ENCODE results near the gene EBLN1.

EBLN1 gene

GRCh38 chr10:22246680-22247391, 29.0 kb upstream of the EBLN1 start:
- Histone ChIP-seq H3K4me3 (ENCODE audit: low read depth in 1 of 2, low read length in 2 of 2) (no peak overlapping the region), H3K36me3 (ENCODE audit: control insufficient read depth in 1 of 2, insufficient read depth in 2 of 2, low read length in 2 of 2) (peaks cover 0 to 4% of the 10 kb centered on the region in 2 donors), H3K27me3 (ENCODE audit: low read depth, low read length) (no peaks in the 10 kb centered on the region), H3K4me1 (ENCODE audit: control insufficient read depth in 1 of 2, insufficient read depth in 2 of 2, low read length in 2 of 2) (peaks cover 0 to 5% of the 10 kb centered on the region in 2 donors), H3K9me3 (ENCODE audit: control insufficient read depth in 1 of 2, low read length in 2 of 2) (no peaks in the 10 kb centered on the region), H3K27ac (ENCODE audit: low read length) (no peak overlapping the region)

- Histone ChIP-seq H3K4me1 (ENCODE audit: control insufficient read depth in 1 of 2, insufficient read depth in 2 of 2, low read length in 2 of 2) (peaks cover 0 to 5% of the 10 kb centered on the region in 2 donors), H3K27me3 (ENCODE audit: low read depth, low read length) (no peaks in the 10 kb centered on the region), H3K27ac (ENCODE audit: low read length) (no peak overlapping the region)
These were observed 27.8 kb upstream of the EBLN1 start for GRCh38 chr10:22245567-22245966.

GRCh38 chr10:22244855-22245254, 27.0 kb upstream of the EBLN1 start:
- H3K36me3 ChIP-seq (ENCODE audit: control insufficient read depth in 1 of 2, insufficient read depth in 2 of 2, low read length in 2 of 2): peaks cover 0 to 4% of the 10 kb centered on the region in 2 donors
- H3K27me3 ChIP-seq (ENCODE audit: low read depth, low read length): no peaks in the 10 kb centered on the region
- no peak overlapping the region for H3K4me3 ChIP-seq (ENCODE audit: low read depth in 1 of 2, low read length in 2 of 2)
- H3K4me1 ChIP-seq (ENCODE audit: control insufficient read depth in 1 of 2, insufficient read depth in 2 of 2, low read length in 2 of 2): peaks cover 0 to under 1% of the 10 kb centered on the region in 2 donors
- no peaks in the 10 kb centered on the region for H3K9me3 ChIP-seq (ENCODE audit: control insufficient read depth in 1 of 2, low read length in 2 of 2)
- H3K27ac ChIP-seq (ENCODE audit: low read length): no peak overlapping the region

More at GRCh38 chr10:22245567-22245966, 27.8 kb upstream of the EBLN1 start:
- Histone ChIP-seq H3K36me3 (ENCODE audit: control insufficient read depth in 1 of 2, insufficient read depth in 2 of 2, low read length in 2 of 2) (peaks cover 0 to 4% of the 10 kb centered on the region in 2 donors), H3K9me3 (ENCODE audit: control insufficient read depth in 1 of 2, low read length in 2 of 2) (no peaks in the 10 kb centered on the region), H3K4me3 (ENCODE audit: low read depth in 1 of 2, low read length in 2 of 2) (no peak overlapping the region)

- H3K9me3 ChIP-seq (ENCODE audit: control insufficient read depth in 1 of 2, low read length in 2 of 2): no peaks in the 10 kb centered on the region
- no peak overlapping the region for H3K4me3 ChIP-seq (ENCODE audit: low read depth in 1 of 2, low read length in 2 of 2)
- H3K27ac ChIP-seq (ENCODE audit: low read length): no peak overlapping the region
These were observed 26.2 kb upstream of the EBLN1 start for GRCh38 chr10:22244001-22244400.

GRCh38 chr10:22243321-22243720, 25.5 kb upstream of the EBLN1 start:
- Histone ChIP-seq H3K4me3 (ENCODE audit: low read depth in 1 of 2, low read length in 2 of 2) (no peak overlapping the region), H3K36me3 (ENCODE audit: control insufficient read depth in 1 of 2, insufficient read depth in 2 of 2, low read length in 2 of 2) (peaks cover 0 to 4% of the 10 kb centered on the region in 2 donors), H3K9me3 (ENCODE audit: control insufficient read depth in 1 of 2, low read length in 2 of 2) (no peaks in the 10 kb centered on the region), H3K27me3 (ENCODE audit: low read depth, low read length) (no peaks in the 10 kb centered on the region), H3K4me1 (ENCODE audit: control insufficient read depth in 1 of 2, insufficient read depth in 2 of 2, low read length in 2 of 2) (no peaks in the 10 kb centered on the region), H3K27ac (ENCODE audit: low read length) (no peak overlapping the region)

More at GRCh38 chr10:22244001-22244400, 26.2 kb upstream of the EBLN1 start:
- H3K36me3 ChIP-seq (ENCODE audit: control insufficient read depth in 1 of 2, insufficient read depth in 2 of 2, low read length in 2 of 2): peaks cover 0 to 4% of the 10 kb centered on the region in 2 donors
- no peaks in the 10 kb centered on the region for H3K27me3 ChIP-seq (ENCODE audit: low read depth, low read length)
- no peaks in the 10 kb centered on the region for H3K4me1 ChIP-seq (ENCODE audit: control insufficient read depth in 1 of 2, insufficient read depth in 2 of 2, low read length in 2 of 2)

- H3K4me1 ChIP-seq (ENCODE audit: control insufficient read depth in 1 of 2, insufficient read depth in 2 of 2, low read length in 2 of 2): no peaks in the 10 kb centered on the region
- H3K27me3 ChIP-seq (ENCODE audit: low read depth, low read length): no peaks in the 10 kb centered on the region
- H3K9me3 ChIP-seq (ENCODE audit: control insufficient read depth in 1 of 2, low read length in 2 of 2): no peaks in the 10 kb centered on the region
- no peaks in the 10 kb centered on the region for H3K36me3 ChIP-seq (ENCODE audit: control insufficient read depth in 1 of 2, insufficient read depth in 2 of 2, low read length in 2 of 2)
- no peak overlapping the region for H3K27ac ChIP-seq (ENCODE audit: low read length)
- H3K4me3 ChIP-seq (ENCODE audit: low read depth in 1 of 2, low read length in 2 of 2): no peak overlapping the region
These were observed 13.4 kb upstream of the EBLN1 start for GRCh38 chr10:22231260-22231659.

GRCh38 chr10:22230158-22230833, 12.5 kb upstream of the EBLN1 start:
- H3K4me3 ChIP-seq (ENCODE audit: low read depth in 1 of 2, low read length in 2 of 2): peak overlapping the region; percentile 74 to 78
- H3K4me1 ChIP-seq (ENCODE audit: control insufficient read depth in 1 of 2, insufficient read depth in 2 of 2, low read length in 2 of 2): no peaks in the 10 kb centered on the region
- H3K36me3 ChIP-seq (ENCODE audit: control insufficient read depth in 1 of 2, insufficient read depth in 2 of 2, low read length in 2 of 2): no peaks in the 10 kb centered on the region
- no peaks in the 10 kb centered on the region for H3K27me3 ChIP-seq (ENCODE audit: low read depth, low read length)
- no peaks in the 10 kb centered on the region for H3K9me3 ChIP-seq (ENCODE audit: control insufficient read depth in 1 of 2, low read length in 2 of 2)
- peak overlapping the region; percentile 17 for H3K27ac ChIP-seq (ENCODE audit: low read length)

GRCh38 chr10:22229802-22230157, 12.0 kb upstream of the EBLN1 start:
- Histone ChIP-seq H3K9me3 (ENCODE audit: control insufficient read depth in 1 of 2, low read length in 2 of 2) (no peaks in the 10 kb centered on the region), H3K27me3 (ENCODE audit: low read depth, low read length) (no peaks in the 10 kb centered on the region), H3K36me3 (ENCODE audit: control insufficient read depth in 1 of 2, insufficient read depth in 2 of 2, low read length in 2 of 2) (no peaks in the 10 kb centered on the region), H3K4me1 (ENCODE audit: control insufficient read depth in 1 of 2, insufficient read depth in 2 of 2, low read length in 2 of 2) (no peaks in the 10 kb centered on the region), H3K27ac (ENCODE audit: low read length) (peak overlapping the region; percentile 17), H3K4me3 (ENCODE audit: low read depth in 1 of 2, low read length in 2 of 2) (peak overlapping the region; percentile 74 to 78)

GRCh38 chr10:22228943-22229801, 11.4 kb upstream of the EBLN1 start:
- Histone ChIP-seq H3K27ac (ENCODE audit: low read length) (peak overlapping the region; percentile 17), H3K27me3 (ENCODE audit: low read depth, low read length) (no peaks in the 10 kb centered on the region), H3K4me3 (ENCODE audit: low read depth in 1 of 2, low read length in 2 of 2) (peak overlapping the region; percentile 74 to 78), H3K4me1 (ENCODE audit: control insufficient read depth in 1 of 2, insufficient read depth in 2 of 2, low read length in 2 of 2) (no peaks in the 10 kb centered on the region), H3K36me3 (ENCODE audit: control insufficient read depth in 1 of 2, insufficient read depth in 2 of 2, low read length in 2 of 2) (no peaks in the 10 kb centered on the region), H3K9me3 (ENCODE audit: control insufficient read depth in 1 of 2, low read length in 2 of 2) (no peaks in the 10 kb centered on the region)

GRCh38 chr10:22228167-22228938, 10.5 kb upstream of the EBLN1 start:
- Histone ChIP-seq H3K9me3 (ENCODE audit: control insufficient read depth in 1 of 2, low read length in 2 of 2) (no peaks in the 10 kb centered on the region), H3K36me3 (ENCODE audit: control insufficient read depth in 1 of 2, insufficient read depth in 2 of 2, low read length in 2 of 2) (no peaks in the 10 kb centered on the region), H3K27ac (ENCODE audit: low read length) (peak overlapping the region; percentile 17), H3K4me1 (ENCODE audit: control insufficient read depth in 1 of 2, insufficient read depth in 2 of 2, low read length in 2 of 2) (no peaks in the 10 kb centered on the region), H3K27me3 (ENCODE audit: low read depth, low read length) (no peaks in the 10 kb centered on the region), H3K4me3 (ENCODE audit: low read depth in 1 of 2, low read length in 2 of 2) (peak overlapping the region; percentile 74 to 78)
